ENCODE measurements around the gene ASIP.

GRCh38 chr20:34240121-34240520 is 1.1 kb upstream of the ASIP start:
- TF ChIP-seq REST (IDR thresholded peaks at IDR 0.05; ENCODE audit: insufficient read depth in 1 of 2, low read depth in 2 of 2, low read length in 2 of 2) (no peak), SIN3A (IDR thresholded peaks at IDR 0.05; ENCODE audit: borderline replicate concordance, insufficient read depth, low read length) (no peak), TAF1 (IDR thresholded peaks at IDR 0.05; ENCODE audit: borderline replicate concordance, insufficient read depth, low read length) (no peak), POLR2AphosphoS5 (IDR thresholded peaks at IDR 0.05; ENCODE audit: low read depth, low read length) (no peak), FOXP2 (optimal IDR thresholded peaks at IDR 0.05; ENCODE audit: borderline replicate concordance, extremely low read depth, extremely low read length, insufficient read depth) (no peak)

All from PFSK-1 (cell line).